Activated naive CD8-positive, alpha-beta T cell treated with anti-CD3 and anti-CD28 coated beads, Interleukin-2, amount 50 U/mL, for 16 hours (primary cell): ENCODE data around the gene NEBL.

Experiments
- DNase-seq: peaks from one replicate; pipeline ENCODE4 v3.0.0-alpha.2; 2020; ENCODE audit warnings: low read depth, low spot score

The NEBL gene

GRCh38 chr10:20858292-20859124 lies 38.6 kb downstream of the NEBL start:
- no peak for DNase-seq

- no peak for DNase-seq
Measured at GRCh38 chr10:20856484-20856883, 40.6 kb downstream of the NEBL start.

- DNase-seq: no peak
Measured at GRCh38 chr10:20855398-20856038, 41.6 kb downstream of the NEBL start.

- no peak for DNase-seq
Measured at GRCh38 chr10:20853276-20853675, 43.8 kb downstream of the NEBL start.

GRCh38 chr10:20852303-20852702 lies 44.8 kb downstream of the NEBL start:
- no peak for DNase-seq

- DNase-seq: no peak
Measured at GRCh38 chr10:20847512-20847911, 49.6 kb downstream of the NEBL start.

- no peak for DNase-seq
Measured at GRCh38 chr10:20846263-20846662, 50.8 kb downstream of the NEBL start.

- no peak for DNase-seq
Measured at GRCh38 chr10:20841419-20841818, 55.7 kb downstream of the NEBL start.

- DNase-seq: no peak
Measured at GRCh38 chr10:20839910-20840309, 57.2 kb downstream of the NEBL start.

GRCh38 chr10:20839141-20839540 lies 58.0 kb downstream of the NEBL start:
- no peak for DNase-seq

- DNase-seq: no peak
Measured at GRCh38 chr10:20836401-20836800, 60.7 kb downstream of the NEBL start.

GRCh38 chr10:20835335-20835734 lies 61.8 kb downstream of the NEBL start:
- DNase-seq: no peak

GRCh38 chr10:20834825-20835224 lies 62.3 kb downstream of the NEBL start:
- no peak for DNase-seq

GRCh38 chr10:20822825-20823224 lies 74.3 kb downstream of the NEBL start:
- no peak for DNase-seq

GRCh38 chr10:20817646-20818045 lies 79.5 kb downstream of the NEBL start:
- DNase-seq: no peak

GRCh38 chr10:20817116-20817515 lies 80.0 kb downstream of the NEBL start:
- no peak for DNase-seq

- no peak for DNase-seq
Measured at GRCh38 chr10:20814116-20814515, 83.0 kb downstream of the NEBL start.

GRCh38 chr10:20811131-20811530 lies 86.0 kb downstream of the NEBL start:
- DNase-seq: no peak

- DNase-seq: no peak
Measured at GRCh38 chr10:20809631-20810030, 87.5 kb downstream of the NEBL start.

GRCh38 chr10:20806487-20806886 lies 90.6 kb downstream of the NEBL start:
- no peak for DNase-seq

GRCh38 chr10:20797290-20797689 lies 99.8 kb downstream of the NEBL start:
- no peak for DNase-seq

- DNase-seq: no peak
Measured at GRCh38 chr10:20795391-20795790, 101.7 kb downstream of the NEBL start.

GRCh38 chr10:20785174-20785573 lies 111.9 kb downstream of the NEBL start:
- DNase-seq: no peak
